Measurements from ENCODE around the gene MIA.

- TF ChIP-seq CTCF (IDR thresholded peaks at IDR 0.05) = no peak
- no peak; the same call in none of the 2 replicates for TF ChIP-seq POLR2AphosphoS5 (IDR thresholded peaks at IDR 0.05; ENCODE audit: low read depth, low read length)
- TF ChIP-seq SIN3A (IDR thresholded peaks at IDR 0.05; ENCODE audit: borderline replicate concordance, insufficient read depth, low read depth, low read length) = no peak
- TF ChIP-seq REST (IDR thresholded peaks at IDR 0.05; ENCODE audit: insufficient read depth in 1 of 2, low read depth in 2 of 2, low read length in 1 of 2) = no peak
- TF ChIP-seq TCF7L2 (IDR thresholded peaks at IDR 0.05; ENCODE audit: low read depth, low read length) = no peak
These were observed 34.2 kb downstream of the MIA start for GRCh38 chr19:40809358-40810086.
